Stimulated activated naive CD8-positive, alpha-beta T cell treated with anti-CD3 and anti-CD28 coated beads, Interleukin-15, amount 100 ng/mL, for 72 hours (primary cell): ENCODE data around the gene PDE7B.

ENCODE experiments used
- ATAC-seq: fragments of 150-1000 bp; cut with Tn5 transposase; 2 replicates; pipeline ENCODE4 v1.10.0; 2021; ENCODE audit warnings: mild to moderate bottlenecking, moderate library complexity
- DNase-seq, 2 donors: peaks; one replicate each; pipeline ENCODE4 v3.0.0; 2021 to 2022
- H3K27ac Mint-ChIP-seq, 2 donors: one replicate each; pipeline ENCODE4 v1.8.0; 2022; ENCODE audit warnings: mild to moderate bottlenecking in 2 of 2, mixed read lengths in 2 of 2, moderate library complexity in 2 of 2
- H3K27me3 Mint-ChIP-seq: one replicate; pipeline ENCODE4 v1.8.0; 2022; ENCODE audit warnings: mixed read lengths
- H3K4me1 Mint-ChIP-seq: one replicate; pipeline ENCODE4 v1.8.0; 2022; ENCODE audit warnings: mild to moderate bottlenecking, mixed read lengths
- H3K4me3 Mint-ChIP-seq, 2 donors: one replicate each; pipeline ENCODE4 v1.8.0; 2022; ENCODE audit warnings: mild to moderate bottlenecking in 2 of 2, mixed read lengths in 2 of 2, moderate library complexity in 1 of 2
- H3K9me3 Mint-ChIP-seq, 2 donors: one replicate each; pipeline ENCODE4 v1.8.0; 2022; ENCODE audit warnings: mixed read lengths in 2 of 2

The PDE7B gene

GRCh38 chr6:136147342-136147741 lies 295.8 kb downstream of the PDE7B start:
- H3K4me1 Mint-ChIP-seq: no peaks in the 10 kb centered on the region
- no peak overlapping the region for H3K27ac Mint-ChIP-seq
- H3K4me3 Mint-ChIP-seq: no peak overlapping the region
- H3K9me3 Mint-ChIP-seq: peaks cover 0 to 4% of the 10 kb centered on the region in 2 donors
- no peak for DNase-seq
- no peaks in the 10 kb centered on the region for H3K27me3 Mint-ChIP-seq
- no peak for ATAC-seq

GRCh38 chr6:136148051-136148450 lies 296.6 kb downstream of the PDE7B start:
- ATAC-seq (no peak), DNase-seq (no peak)
- Mint-ChIP-seq H3K27me3 (no peaks in the 10 kb centered on the region), H3K27ac (no peak overlapping the region), H3K9me3 (no peaks in the 10 kb centered on the region), H3K4me3 (no peak overlapping the region), H3K4me1 (no peaks in the 10 kb centered on the region)

GRCh38 chr6:136148523-136148922 lies 297.0 kb downstream of the PDE7B start:
- no peaks in the 10 kb centered on the region for H3K27me3 Mint-ChIP-seq
- DNase-seq (no peak), ATAC-seq (no peak)
- no peak overlapping the region for H3K4me3 Mint-ChIP-seq
- no peak overlapping the region for H3K27ac Mint-ChIP-seq
- no peaks in the 10 kb centered on the region for H3K9me3 Mint-ChIP-seq
- H3K4me1 Mint-ChIP-seq: no peaks in the 10 kb centered on the region

GRCh38 chr6:136149311-136149710 lies 297.8 kb downstream of the PDE7B start:
- no peak for ATAC-seq

GRCh38 chr6:136150961-136151360 lies 299.5 kb downstream of the PDE7B start:
- H3K27ac Mint-ChIP-seq: no peak overlapping the region
- DNase-seq: no peak
- H3K4me3 Mint-ChIP-seq: no peak overlapping the region
- no peaks in the 10 kb centered on the region for H3K4me1 Mint-ChIP-seq
- no peaks in the 10 kb centered on the region for H3K27me3 Mint-ChIP-seq
- no peaks in the 10 kb centered on the region for H3K9me3 Mint-ChIP-seq
- ATAC-seq: no peak

More at GRCh38 chr6:136149311-136149710, 297.8 kb downstream of the PDE7B start:
- Mint-ChIP-seq H3K4me1 (no peaks in the 10 kb centered on the region), H3K27me3 (no peaks in the 10 kb centered on the region), H3K4me3 (no peak overlapping the region), H3K27ac (no peak overlapping the region), H3K9me3 (no peaks in the 10 kb centered on the region)
- no peak for DNase-seq

- Mint-ChIP-seq H3K9me3 (no peaks in the 10 kb centered on the region), H3K27me3 (no peaks in the 10 kb centered on the region), H3K4me3 (no peak overlapping the region), H3K4me1 (no peaks in the 10 kb centered on the region), H3K27ac (no peak overlapping the region)
- ATAC-seq (no peak), DNase-seq (no peak)
Observed at GRCh38 chr6:136153707-136154375, 302.3 kb downstream of the PDE7B start.

- no peak for ATAC-seq
- no peaks in the 10 kb centered on the region for H3K9me3 Mint-ChIP-seq
Observed at GRCh38 chr6:136155191-136155590, 303.7 kb downstream of the PDE7B start.

GRCh38 chr6:136157743-136158142 lies 306.2 kb downstream of the PDE7B start:
- Mint-ChIP-seq H3K4me1 (peaks cover 5% of the 10 kb centered on the region), H3K27me3 (peaks cover 6% of the 10 kb centered on the region), H3K27ac (no peak overlapping the region), H3K4me3 (no peak overlapping the region), H3K9me3 (peaks cover 0 to 11% of the 10 kb centered on the region in 2 donors)
- no peak for DNase-seq
- ATAC-seq: no peak

More at GRCh38 chr6:136155191-136155590, 303.7 kb downstream of the PDE7B start:
- H3K4me3 Mint-ChIP-seq: no peak overlapping the region
- no peak for DNase-seq
- H3K27me3 Mint-ChIP-seq: peaks cover 6% of the 10 kb centered on the region
- H3K27ac Mint-ChIP-seq: no peak overlapping the region
- H3K4me1 Mint-ChIP-seq: no peaks in the 10 kb centered on the region

GRCh38 chr6:136158387-136158821 lies 306.9 kb downstream of the PDE7B start:
- ATAC-seq (no peak), DNase-seq (no peak)
- peaks cover 5% of the 10 kb centered on the region for H3K4me1 Mint-ChIP-seq
- no peak overlapping the region for H3K4me3 Mint-ChIP-seq
- H3K27ac Mint-ChIP-seq: no peak overlapping the region
- peaks cover 6% of the 10 kb centered on the region for H3K27me3 Mint-ChIP-seq
- H3K9me3 Mint-ChIP-seq: peaks cover under 1 to 12% of the 10 kb centered on the region in 2 donors

GRCh38 chr6:136158971-136159370 lies 307.5 kb downstream of the PDE7B start:
- no peak for ATAC-seq
- Mint-ChIP-seq H3K27ac (no peak overlapping the region), H3K27me3 (peaks cover 6% of the 10 kb centered on the region), H3K4me3 (no peak overlapping the region), H3K4me1 (peaks cover 5% of the 10 kb centered on the region), H3K9me3 (peaks cover 5 to 18% of the 10 kb centered on the region in 2 donors)
- no peak for DNase-seq

- Mint-ChIP-seq H3K27me3 (peaks cover 6% of the 10 kb centered on the region), H3K9me3 (peaks cover 5 to 18% of the 10 kb centered on the region in 2 donors), H3K4me1 (peaks cover 5% of the 10 kb centered on the region), H3K27ac (peak overlapping the region in 1 of 2 donors; percentile 1), H3K4me3 (no peak overlapping the region)
- no peak for DNase-seq
- no peak for ATAC-seq
Observed at GRCh38 chr6:136160250-136160649, 308.7 kb downstream of the PDE7B start.

GRCh38 chr6:136161950-136162349 lies 310.4 kb downstream of the PDE7B start:
- Mint-ChIP-seq H3K27ac (no peak overlapping the region), H3K27me3 (peaks cover 6% of the 10 kb centered on the region), H3K9me3 (peaks cover 7 to 21% of the 10 kb centered on the region in 2 donors), H3K4me3 (no peak overlapping the region), H3K4me1 (peaks cover 5% of the 10 kb centered on the region)
- ATAC-seq: no peak
- DNase-seq: no peak

GRCh38 chr6:136163260-136163659 lies 311.8 kb downstream of the PDE7B start:
- H3K27me3 Mint-ChIP-seq: peaks cover 6% of the 10 kb centered on the region
- DNase-seq (no peak), ATAC-seq (no peak)
- H3K9me3 Mint-ChIP-seq: peaks cover 14 to 29% of the 10 kb centered on the region in 2 donors
- H3K4me1 Mint-ChIP-seq: peaks cover 5% of the 10 kb centered on the region
- H3K4me3 Mint-ChIP-seq: no peak overlapping the region
- H3K27ac Mint-ChIP-seq: no peak overlapping the region

GRCh38 chr6:136166815-136167214 lies 315.3 kb downstream of the PDE7B start:
- ATAC-seq (no peak), DNase-seq (no peak)
- H3K27ac Mint-ChIP-seq: no peak overlapping the region
- no peaks in the 10 kb centered on the region for H3K27me3 Mint-ChIP-seq
- H3K4me1 Mint-ChIP-seq: no peaks in the 10 kb centered on the region
- H3K9me3 Mint-ChIP-seq: peaks cover 14 to 27% of the 10 kb centered on the region in 2 donors
- no peak overlapping the region for H3K4me3 Mint-ChIP-seq

GRCh38 chr6:136169394-136170148 lies 318.1 kb downstream of the PDE7B start:
- no peaks in the 10 kb centered on the region for H3K27me3 Mint-ChIP-seq

GRCh38 chr6:136171231-136171630 lies 319.7 kb downstream of the PDE7B start:
- Mint-ChIP-seq H3K27ac (no peak overlapping the region), H3K9me3 (peaks cover 9 to 11% of the 10 kb centered on the region in 2 donors), H3K4me3 (no peak overlapping the region), H3K27me3 (no peaks in the 10 kb centered on the region), H3K4me1 (no peaks in the 10 kb centered on the region)
- ATAC-seq: no peak
- no peak for DNase-seq

More at GRCh38 chr6:136169394-136170148, 318.1 kb downstream of the PDE7B start:
- Mint-ChIP-seq H3K4me3 (no peak overlapping the region), H3K27ac (no peak overlapping the region), H3K9me3 (peaks cover 9 to 11% of the 10 kb centered on the region in 2 donors), H3K4me1 (no peaks in the 10 kb centered on the region)
- no peak for DNase-seq
- no peak for ATAC-seq
